Muscle layer of duodenum (tissue), 2 donors: ENCODE measurements around the gene FARP1.
A peak's percentile ranks its signal among the peaks of the same experiment; 100 is the strongest.
"Not testable (repeated sequence)": the region's sequence is repeated elsewhere in the genome, so short reads cannot be mapped to it uniquely, and the experiment has no call there.

Experiments used
- H3K27ac ChIP-seq: one replicate; pipeline ENCODE4 v1.7.0; 2013; ENCODE audit warnings: mild to moderate bottlenecking, low read length
- H3K27me3 ChIP-seq: one replicate; pipeline ENCODE4 v1.7.0; 2013; ENCODE audit warnings: low read depth, mild to moderate bottlenecking, control low read depth, low read length
- H3K36me3 ChIP-seq, 2 donors: one replicate each; pipeline ENCODE4 v1.7.0; 2013; ENCODE audit warnings: low read length in 2 of 2, control low read depth in 1 of 2, mild to moderate bottlenecking in 1 of 2; ENCODE audit not compliant: insufficient read depth in 2 of 2, control insufficient read depth in 1 of 2
- H3K4me1 ChIP-seq, 2 donors: one replicate each; pipeline ENCODE4 v1.7.0; 2013; ENCODE audit warnings: low read length in 2 of 2, mild to moderate bottlenecking in 2 of 2, control low read depth in 1 of 2, moderate library complexity in 1 of 2; ENCODE audit not compliant: insufficient read depth in 2 of 2, control insufficient read depth in 1 of 2
- H3K4me3 ChIP-seq, 2 donors: one replicate each; pipeline ENCODE4 v1.7.0; 2013; ENCODE audit warnings: low read length in 2 of 2, low read depth in 1 of 2, mild to moderate bottlenecking in 1 of 2
- H3K9me3 ChIP-seq, 2 donors: one replicate each; pipeline ENCODE4 v1.7.0; 2013; ENCODE audit warnings: low read length in 2 of 2, control low read depth in 1 of 2, mild to moderate bottlenecking in 1 of 2; ENCODE audit not compliant: control insufficient read depth in 1 of 2
- donor health status: healthy.

The FARP1 gene

GRCh38 chr13:98364179-98364578 lies 221.3 kb downstream of the FARP1 start:
- no peaks in the 10 kb centered on the region for H3K4me1 ChIP-seq
- no peak overlapping the region for H3K4me3 ChIP-seq
- H3K27me3 ChIP-seq, result no peaks in the 10 kb centered on the region
- H3K27ac ChIP-seq, result no peak overlapping the region
- H3K9me3 ChIP-seq, result no peaks in the 10 kb centered on the region
- peaks cover 0 to 5% of the 10 kb centered on the region in 2 donors for H3K36me3 ChIP-seq

- H3K4me1 ChIP-seq, result no peaks in the 10 kb centered on the region
- H3K4me3 ChIP-seq, result no peak overlapping the region
- no peaks in the 10 kb centered on the region for H3K9me3 ChIP-seq
- H3K27ac ChIP-seq, result no peak overlapping the region
- peaks cover 0 to 5% of the 10 kb centered on the region in 2 donors for H3K36me3 ChIP-seq
- H3K27me3 ChIP-seq, result no peaks in the 10 kb centered on the region
Observed at GRCh38 chr13:98364647-98365046, 221.8 kb downstream of the FARP1 start.

DNA sequence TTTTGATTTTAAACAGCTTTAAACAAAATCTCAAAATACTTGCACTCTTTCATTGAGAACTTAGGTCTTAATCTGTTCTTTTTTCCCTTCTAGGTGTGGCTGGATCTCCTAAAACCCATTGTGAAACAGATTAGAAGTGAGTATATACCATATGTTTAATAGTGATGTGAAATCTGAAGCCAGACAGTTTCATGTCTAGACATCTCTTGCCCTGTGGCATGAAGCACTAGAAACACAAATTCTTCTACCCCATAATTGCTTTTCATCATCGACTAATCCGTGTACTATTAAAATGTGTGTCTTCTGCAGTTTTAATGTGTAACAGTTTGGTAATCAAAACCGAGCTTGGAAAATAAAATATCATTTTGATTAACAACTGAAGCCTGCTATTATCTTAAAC lies 222.4 kb downstream of the FARP1 start:
- no peak overlapping the region for H3K4me3 ChIP-seq
- no peaks in the 10 kb centered on the region for H3K27me3 ChIP-seq
- H3K27ac ChIP-seq, result no peak overlapping the region
- H3K4me1 ChIP-seq, result no peaks in the 10 kb centered on the region
- H3K9me3 ChIP-seq, result no peaks in the 10 kb centered on the region
- peaks cover 0 to 5% of the 10 kb centered on the region in 2 donors for H3K36me3 ChIP-seq

- H3K27ac ChIP-seq, result no peak overlapping the region
- peaks cover 0 to 6% of the 10 kb centered on the region in 2 donors for H3K4me1 ChIP-seq
- H3K9me3 ChIP-seq, result no peaks in the 10 kb centered on the region
- peaks cover 0 to 5% of the 10 kb centered on the region in 2 donors for H3K36me3 ChIP-seq
- no peak overlapping the region for H3K4me3 ChIP-seq
- H3K27me3 ChIP-seq, result no peaks in the 10 kb centered on the region
Observed at GRCh38 chr13:98366010-98366409, 223.1 kb downstream of the FARP1 start.

DNA sequence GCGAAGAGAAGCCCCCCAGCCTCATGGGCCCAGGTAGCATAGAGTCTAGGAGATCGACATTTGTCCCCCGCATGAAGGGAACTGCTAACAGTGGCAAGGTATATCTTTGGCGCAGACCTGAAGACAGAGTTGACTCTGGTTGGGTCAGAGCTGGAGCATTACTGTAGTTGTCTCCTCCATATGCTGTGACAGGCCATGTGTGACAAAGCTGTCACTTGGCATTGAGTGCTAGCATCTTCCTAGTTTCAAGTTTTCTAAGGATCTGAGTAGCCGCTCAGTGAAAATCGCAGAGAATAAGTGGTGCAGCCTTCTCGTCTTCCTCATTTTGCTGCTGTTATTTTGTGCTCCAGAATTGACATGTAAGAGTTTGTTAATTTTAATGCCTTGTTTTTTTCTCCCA lies 223.5 kb downstream of the FARP1 start:
- H3K4me3 ChIP-seq, result no peak overlapping the region
- peaks cover 4 to 10% of the 10 kb centered on the region in 2 donors for H3K4me1 ChIP-seq
- H3K9me3 ChIP-seq, result no peaks in the 10 kb centered on the region
- H3K27me3 ChIP-seq, result no peaks in the 10 kb centered on the region
- H3K36me3 ChIP-seq, result peaks cover 0 to 5% of the 10 kb centered on the region in 2 donors
- no peak overlapping the region for H3K27ac ChIP-seq

- H3K36me3 ChIP-seq, result peaks cover 0 to 5% of the 10 kb centered on the region in 2 donors
- H3K27ac ChIP-seq, result no peak overlapping the region
- peaks cover 6 to 12% of the 10 kb centered on the region in 2 donors for H3K4me1 ChIP-seq
- H3K27me3 ChIP-seq, result no peaks in the 10 kb centered on the region
- H3K4me3 ChIP-seq, result no peak overlapping the region
- no peaks in the 10 kb centered on the region for H3K9me3 ChIP-seq
Observed at GRCh38 chr13:98366959-98367358, 224.1 kb downstream of the FARP1 start.

GRCh38 chr13:98368019-98368418 lies 225.1 kb downstream of the FARP1 start:
- H3K9me3 ChIP-seq, result no peaks in the 10 kb centered on the region

DNA sequence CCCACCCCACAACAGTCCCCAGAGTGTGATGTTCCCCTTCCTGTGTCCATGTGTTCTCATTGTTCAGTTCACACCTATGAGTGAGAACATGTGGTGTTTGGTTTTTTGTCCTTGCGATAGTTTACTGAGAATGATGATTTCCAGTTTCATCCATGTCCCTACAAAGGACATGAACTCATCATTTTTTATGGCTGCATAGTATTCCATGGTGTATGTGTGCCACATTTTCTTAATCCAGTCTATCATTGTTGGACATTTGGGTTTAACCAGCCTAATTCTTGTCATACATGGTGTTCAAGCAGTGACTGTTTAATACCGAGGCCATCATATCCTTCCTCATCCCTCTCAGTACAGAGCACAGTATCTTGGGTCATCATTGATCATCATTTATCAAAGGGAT lies 226.6 kb downstream of the FARP1 start:
- peaks cover 0 to 11% of the 10 kb centered on the region in 2 donors for H3K36me3 ChIP-seq
- not testable (repeated sequence) for H3K9me3 ChIP-seq, H3K27ac ChIP-seq, H3K27me3 ChIP-seq, H3K4me3 ChIP-seq
- peaks cover 6 to 12% of the 10 kb centered on the region in 2 donors for H3K4me1 ChIP-seq

More at GRCh38 chr13:98368019-98368418, 225.1 kb downstream of the FARP1 start:
- Histone ChIP-seq H3K27me3 (no peaks in the 10 kb centered on the region), H3K4me1 (peaks cover 6 to 12% of the 10 kb centered on the region in 2 donors), H3K4me3 (no peak overlapping the region), H3K36me3 (peaks cover 0 to 5% of the 10 kb centered on the region in 2 donors), H3K27ac (no peak overlapping the region)

GRCh38 chr13:98370261-98370660 lies 227.4 kb downstream of the FARP1 start:
- Histone ChIP-seq H3K27ac (no peak overlapping the region), H3K27me3 (no peaks in the 10 kb centered on the region), H3K4me1 (peaks cover 6 to 12% of the 10 kb centered on the region in 2 donors), H3K36me3 (peaks cover 0 to 14% of the 10 kb centered on the region in 2 donors), H3K9me3 (peaks cover 0 to 4% of the 10 kb centered on the region in 2 donors), H3K4me3 (no peak overlapping the region)

DNA sequence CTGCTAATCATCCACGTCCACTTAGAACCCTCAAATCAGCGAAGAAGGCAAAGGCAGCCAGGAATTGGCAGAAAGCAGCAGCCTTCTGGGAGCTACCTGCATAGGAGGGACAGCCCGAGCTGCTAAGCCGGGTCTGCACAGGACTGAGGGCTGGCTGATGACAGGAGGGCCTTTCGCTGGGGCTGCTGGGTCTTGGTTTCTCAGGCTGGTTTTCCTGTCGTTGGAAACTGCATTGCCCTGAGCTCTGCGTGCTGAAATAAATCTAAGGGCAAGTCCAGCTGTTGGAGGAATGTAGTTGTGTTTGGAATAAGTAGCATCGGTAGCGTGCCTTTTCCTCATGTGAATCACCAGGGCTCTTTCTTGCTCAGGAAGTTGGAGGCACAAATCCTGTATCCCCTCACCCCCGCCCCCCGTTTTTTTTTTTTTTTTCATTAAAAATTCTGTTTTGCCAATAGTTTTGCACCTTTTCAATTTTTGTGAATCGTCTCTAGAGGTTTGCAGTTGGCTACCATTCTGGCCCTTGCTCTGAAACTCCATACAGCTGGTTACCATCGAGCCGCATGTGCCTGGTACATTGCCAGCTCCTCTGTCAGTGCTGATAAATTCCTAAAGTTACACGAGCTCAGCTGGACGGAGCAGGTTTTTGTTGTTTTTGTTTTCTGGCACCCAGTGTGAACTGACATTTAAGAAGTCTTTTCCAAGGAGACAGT lies 228.1 kb downstream of the FARP1 start:
- no peak overlapping the region for H3K27ac ChIP-seq
- H3K4me3 ChIP-seq, result peak overlapping the region in 1 of 2 donors; percentile 11
- peaks cover 0 to 14% of the 10 kb centered on the region in 2 donors for H3K36me3 ChIP-seq
- H3K4me1 ChIP-seq, result peaks cover 6 to 12% of the 10 kb centered on the region in 2 donors
- H3K9me3 ChIP-seq, result peaks cover 0 to 4% of the 10 kb centered on the region in 2 donors
- no peaks in the 10 kb centered on the region for H3K27me3 ChIP-seq

- peak overlapping the region in 1 of 2 donors; percentile 11 for H3K4me3 ChIP-seq
- peaks cover 6 to 12% of the 10 kb centered on the region in 2 donors for H3K4me1 ChIP-seq
- no peaks in the 10 kb centered on the region for H3K27me3 ChIP-seq
- H3K9me3 ChIP-seq, result peaks cover 0 to 4% of the 10 kb centered on the region in 2 donors
- H3K36me3 ChIP-seq, result peaks cover 0 to 14% of the 10 kb centered on the region in 2 donors
- H3K27ac ChIP-seq, result no peak overlapping the region
Observed at GRCh38 chr13:98371516-98372023, 228.7 kb downstream of the FARP1 start.
